Measurements from ENCODE around the gene DNM3. TPM values are rescaled to one million over a fixed set of nuclear protein-coding genes. Genes with fewer than 3 reads are reported as not detected.

Gene DNM3
- total RNA-seq, 1 donor from 2014 or later, result 4.7 TPM

- no peaks in the 10 kb centered on the region for H3K36me3 ChIP-seq (ENCODE audit: insufficient read depth, low read length)
- Mint-ChIP-seq H3K36me3 (ENCODE audit: low read depth, unreplicated experiment) (peaks cover 2% of the 10 kb centered on the region), H3K4me1 (ENCODE audit: low read depth, unreplicated experiment) (peaks cover 38% of the 10 kb centered on the region), H3K27me3 (ENCODE audit: low read depth, unreplicated experiment) (no peaks in the 10 kb centered on the region), H3K27ac (ENCODE audit: unreplicated experiment) (no peak overlapping the region), H3K4me3 (ENCODE audit: unreplicated experiment) (no peak overlapping the region), H3K9me3 (ENCODE audit: unreplicated experiment) (peaks cover 10% of the 10 kb centered on the region)
- no peak for DNase-seq (ENCODE audit: low read depth)
- no peaks in the 10 kb centered on the region for H3K79me2 ChIP-seq (ENCODE audit: insufficient read depth, low read length)
- no peak overlapping the region for H3K4me2 ChIP-seq (ENCODE audit: low read length)
- no peak overlapping the region for H3K4me3 ChIP-seq (ENCODE audit: insufficient read depth, low read depth, low read length)
- H2AFZ ChIP-seq (ENCODE audit: low read depth, low read length), result no peak overlapping the region
- peaks cover 3% of the 10 kb centered on the region for H3K9me3 ChIP-seq (ENCODE audit: insufficient read depth, low read depth, low read length)
- no peak overlapping the region for H3K9ac ChIP-seq (ENCODE audit: low read length)
- TF ChIP-seq EZH2 (IDR thresholded peaks at IDR 0.05; ENCODE audit: insufficient read depth, low read length), result no peak
- TF ChIP-seq, protein P1, sequence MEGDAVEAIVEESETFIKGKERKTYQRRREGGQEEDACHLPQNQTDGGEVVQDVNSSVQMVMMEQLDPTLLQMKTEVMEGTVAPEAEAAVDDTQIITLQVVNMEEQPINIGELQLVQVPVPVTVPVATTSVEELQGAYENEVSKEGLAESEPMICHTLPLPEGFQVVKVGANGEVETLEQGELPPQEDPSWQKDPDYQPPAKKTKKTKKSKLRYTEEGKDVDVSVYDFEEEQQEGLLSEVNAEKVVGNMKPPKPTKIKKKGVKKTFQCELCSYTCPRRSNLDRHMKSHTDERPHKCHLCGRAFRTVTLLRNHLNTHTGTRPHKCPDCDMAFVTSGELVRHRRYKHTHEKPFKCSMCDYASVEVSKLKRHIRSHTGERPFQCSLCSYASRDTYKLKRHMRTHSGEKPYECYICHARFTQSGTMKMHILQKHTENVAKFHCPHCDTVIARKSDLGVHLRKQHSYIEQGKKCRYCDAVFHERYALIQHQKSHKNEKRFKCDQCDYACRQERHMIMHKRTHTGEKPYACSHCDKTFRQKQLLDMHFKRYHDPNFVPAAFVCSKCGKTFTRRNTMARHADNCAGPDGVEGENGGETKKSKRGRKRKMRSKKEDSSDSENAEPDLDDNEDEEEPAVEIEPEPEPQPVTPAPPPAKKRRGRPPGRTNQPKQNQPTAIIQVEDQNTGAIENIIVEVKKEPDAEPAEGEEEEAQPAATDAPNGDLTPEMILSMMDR (IDR thresholded peaks at IDR 0.05; ENCODE audit: insufficient read depth, low read depth, low read length), result no peak
- H3K27ac ChIP-seq (ENCODE audit: low read depth, low read length), result no peak overlapping the region
- peak; percentile 20 for FAIRE-seq
- peaks cover 33% of the 10 kb centered on the region for H3K4me1 ChIP-seq (ENCODE audit: insufficient read depth, low read length)
- no peaks in the 10 kb centered on the region for H4K20me1 ChIP-seq (ENCODE audit: insufficient read depth, low read length)
- no peaks in the 10 kb centered on the region for H3K27me3 ChIP-seq (ENCODE audit: insufficient read depth, low read length)
Measured at GRCh38 chr1:172347416-172347815, 506.1 kb downstream of the DNM3 start.

- Histone ChIP-seq H4K20me1 (ENCODE audit: insufficient read depth, low read length) (no peaks in the 10 kb centered on the region), H3K4me2 (ENCODE audit: low read length) (no peak overlapping the region), H3K36me3 (ENCODE audit: insufficient read depth, low read length) (no peaks in the 10 kb centered on the region), H3K27ac (ENCODE audit: low read depth, low read length) (no peak overlapping the region), H3K79me2 (ENCODE audit: insufficient read depth, low read length) (no peaks in the 10 kb centered on the region), H3K4me3 (ENCODE audit: insufficient read depth, low read depth, low read length) (no peak overlapping the region), H2AFZ (ENCODE audit: low read depth, low read length) (no peak overlapping the region), H3K4me1 (ENCODE audit: insufficient read depth, low read length) (peaks cover 19% of the 10 kb centered on the region), H3K9me3 (ENCODE audit: insufficient read depth, low read depth, low read length) (peaks cover 3% of the 10 kb centered on the region), H3K9ac (ENCODE audit: low read length) (no peak overlapping the region), H3K27me3 (ENCODE audit: insufficient read depth, low read length) (no peaks in the 10 kb centered on the region)
- peaks cover 10% of the 10 kb centered on the region for H3K9me3 Mint-ChIP-seq (ENCODE audit: unreplicated experiment)
- H3K27ac Mint-ChIP-seq (ENCODE audit: unreplicated experiment), result peak overlapping the region; percentile 23
- TF ChIP-seq, protein P1 (IDR thresholded peaks at IDR 0.05; ENCODE audit: insufficient read depth, low read depth, low read length), result no peak
- TF ChIP-seq EZH2 (IDR thresholded peaks at IDR 0.05; ENCODE audit: insufficient read depth, low read length), result no peak
- H3K36me3 Mint-ChIP-seq (ENCODE audit: low read depth, unreplicated experiment), result peaks cover 2% of the 10 kb centered on the region
- peaks cover 41% of the 10 kb centered on the region for H3K4me1 Mint-ChIP-seq (ENCODE audit: low read depth, unreplicated experiment)
- H3K27me3 Mint-ChIP-seq (ENCODE audit: low read depth, unreplicated experiment), result no peaks in the 10 kb centered on the region
- no peak overlapping the region for H3K4me3 Mint-ChIP-seq (ENCODE audit: unreplicated experiment)
- DNase-seq (ENCODE audit: low read depth) (no peak), FAIRE-seq (peak; percentile 47)
Measured at GRCh38 chr1:172350856-172351255, 509.6 kb downstream of the DNM3 start.

GRCh38 chr1:172351346-172351745 is 510.0 kb downstream of the DNM3 start:
- Histone ChIP-seq H3K4me2 (ENCODE audit: low read length) (peak overlapping the region; percentile 38), H3K4me1 (ENCODE audit: insufficient read depth, low read length) (peaks cover 23% of the 10 kb centered on the region), H3K9ac (ENCODE audit: low read length) (no peak overlapping the region), H3K9me3 (ENCODE audit: insufficient read depth, low read depth, low read length) (peaks cover 3% of the 10 kb centered on the region), H3K79me2 (ENCODE audit: insufficient read depth, low read length) (no peaks in the 10 kb centered on the region), H2AFZ (ENCODE audit: low read depth, low read length) (peak overlapping the region; percentile 0), H3K36me3 (ENCODE audit: insufficient read depth, low read length) (no peaks in the 10 kb centered on the region), H3K27me3 (ENCODE audit: insufficient read depth, low read length) (no peaks in the 10 kb centered on the region), H3K27ac (ENCODE audit: low read depth, low read length) (peak overlapping the region; percentile 11), H3K4me3 (ENCODE audit: insufficient read depth, low read depth, low read length) (no peak overlapping the region), H4K20me1 (ENCODE audit: insufficient read depth, low read length) (no peaks in the 10 kb centered on the region)
- FAIRE-seq (no peak), DNase-seq (ENCODE audit: low read depth) (peak; percentile 39)
- Mint-ChIP-seq H3K9me3 (ENCODE audit: unreplicated experiment) (peaks cover 10% of the 10 kb centered on the region), H3K36me3 (ENCODE audit: low read depth, unreplicated experiment) (peaks cover 2% of the 10 kb centered on the region), H3K4me3 (ENCODE audit: unreplicated experiment) (no peak overlapping the region), H3K4me1 (ENCODE audit: low read depth, unreplicated experiment) (peaks cover 42% of the 10 kb centered on the region), H3K27ac (ENCODE audit: unreplicated experiment) (peak overlapping the region; percentile 93), H3K27me3 (ENCODE audit: low read depth, unreplicated experiment) (no peaks in the 10 kb centered on the region)
- no peak for TF ChIP-seq EZH2 (IDR thresholded peaks at IDR 0.05; ENCODE audit: insufficient read depth, low read length)
- TF ChIP-seq, protein P1 (IDR thresholded peaks at IDR 0.05; ENCODE audit: insufficient read depth, low read depth, low read length), result no peak
